Nephron progenitor cell (in vitro differentiated cells): ENCODE results near the gene ZNF248.

ENCODE experiments used
- DNase-seq: peaks from one replicate; pipeline ENCODE4 v3.0.0; 2021
- H3K27ac Mint-ChIP-seq: 2 replicates; pipeline ENCODE4 v1.8.0; 2021; ENCODE audit warnings: mild to moderate bottlenecking, moderate library complexity, mixed read lengths
- H3K27me3 Mint-ChIP-seq: 2 replicates; pipeline ENCODE4 v1.8.0; 2021; ENCODE audit warnings: mild to moderate bottlenecking, low read depth, mixed read lengths; ENCODE audit not compliant: poor library complexity
- H3K36me3 Mint-ChIP-seq: 2 replicates; pipeline ENCODE4 v1.8.0; 2021; ENCODE audit warnings: low read depth, mixed read lengths
- H3K4me1 Mint-ChIP-seq: 2 replicates; pipeline ENCODE4 v1.8.0; 2021; ENCODE audit warnings: mixed read lengths
- H3K4me3 Mint-ChIP-seq: 2 replicates; pipeline ENCODE4 v1.8.0; 2021; ENCODE audit warnings: mild to moderate bottlenecking, moderate library complexity, mixed read lengths
- H3K9me3 Mint-ChIP-seq: 2 replicates; pipeline ENCODE4 v1.8.0; 2021; ENCODE audit warnings: mild to moderate bottlenecking, moderate library complexity, mixed read lengths
- TF ChIP-seq, protein P1 (sequence below): fragments of 200-600 bp; sonication (generic); IDR thresholded peaks from 2 replicates; pipeline ENCODE4 v1.5.0; 2021; ENCODE audit warnings: antibody characterized with exemption

ZNF248 gene

DNA sequence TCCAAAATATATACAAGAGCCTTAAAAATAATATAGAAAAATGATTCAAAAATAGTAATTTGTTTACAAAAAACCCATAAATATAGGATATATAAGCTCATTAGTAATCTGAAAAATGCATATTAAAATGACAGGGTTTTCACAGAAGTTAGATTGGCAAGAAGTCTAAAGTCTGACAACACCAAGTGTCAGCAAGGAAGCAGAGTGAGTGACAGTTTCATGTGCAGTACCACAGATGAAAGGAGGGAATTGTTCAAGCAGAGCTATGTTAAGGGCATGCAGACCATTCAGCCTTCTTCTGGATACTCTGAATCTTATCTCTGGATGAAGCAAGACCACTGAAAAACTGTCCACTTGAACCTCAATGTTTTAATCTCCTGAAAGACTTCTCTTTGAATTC lies 55.9 kb downstream of the ZNF248 start:
- H3K4me3 Mint-ChIP-seq, result no peak overlapping the region
- TF ChIP-seq, protein P1, sequence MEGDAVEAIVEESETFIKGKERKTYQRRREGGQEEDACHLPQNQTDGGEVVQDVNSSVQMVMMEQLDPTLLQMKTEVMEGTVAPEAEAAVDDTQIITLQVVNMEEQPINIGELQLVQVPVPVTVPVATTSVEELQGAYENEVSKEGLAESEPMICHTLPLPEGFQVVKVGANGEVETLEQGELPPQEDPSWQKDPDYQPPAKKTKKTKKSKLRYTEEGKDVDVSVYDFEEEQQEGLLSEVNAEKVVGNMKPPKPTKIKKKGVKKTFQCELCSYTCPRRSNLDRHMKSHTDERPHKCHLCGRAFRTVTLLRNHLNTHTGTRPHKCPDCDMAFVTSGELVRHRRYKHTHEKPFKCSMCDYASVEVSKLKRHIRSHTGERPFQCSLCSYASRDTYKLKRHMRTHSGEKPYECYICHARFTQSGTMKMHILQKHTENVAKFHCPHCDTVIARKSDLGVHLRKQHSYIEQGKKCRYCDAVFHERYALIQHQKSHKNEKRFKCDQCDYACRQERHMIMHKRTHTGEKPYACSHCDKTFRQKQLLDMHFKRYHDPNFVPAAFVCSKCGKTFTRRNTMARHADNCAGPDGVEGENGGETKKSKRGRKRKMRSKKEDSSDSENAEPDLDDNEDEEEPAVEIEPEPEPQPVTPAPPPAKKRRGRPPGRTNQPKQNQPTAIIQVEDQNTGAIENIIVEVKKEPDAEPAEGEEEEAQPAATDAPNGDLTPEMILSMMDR, result no peak
- DNase-seq, result no peak
- H3K27me3 Mint-ChIP-seq, result no peaks in the 10 kb centered on the region
- H3K9me3 Mint-ChIP-seq, result peaks cover 76% of the 10 kb centered on the region
- H3K4me1 Mint-ChIP-seq, result no peaks in the 10 kb centered on the region
- no peak overlapping the region for H3K27ac Mint-ChIP-seq
- H3K36me3 Mint-ChIP-seq, result no peaks in the 10 kb centered on the region

DNA sequence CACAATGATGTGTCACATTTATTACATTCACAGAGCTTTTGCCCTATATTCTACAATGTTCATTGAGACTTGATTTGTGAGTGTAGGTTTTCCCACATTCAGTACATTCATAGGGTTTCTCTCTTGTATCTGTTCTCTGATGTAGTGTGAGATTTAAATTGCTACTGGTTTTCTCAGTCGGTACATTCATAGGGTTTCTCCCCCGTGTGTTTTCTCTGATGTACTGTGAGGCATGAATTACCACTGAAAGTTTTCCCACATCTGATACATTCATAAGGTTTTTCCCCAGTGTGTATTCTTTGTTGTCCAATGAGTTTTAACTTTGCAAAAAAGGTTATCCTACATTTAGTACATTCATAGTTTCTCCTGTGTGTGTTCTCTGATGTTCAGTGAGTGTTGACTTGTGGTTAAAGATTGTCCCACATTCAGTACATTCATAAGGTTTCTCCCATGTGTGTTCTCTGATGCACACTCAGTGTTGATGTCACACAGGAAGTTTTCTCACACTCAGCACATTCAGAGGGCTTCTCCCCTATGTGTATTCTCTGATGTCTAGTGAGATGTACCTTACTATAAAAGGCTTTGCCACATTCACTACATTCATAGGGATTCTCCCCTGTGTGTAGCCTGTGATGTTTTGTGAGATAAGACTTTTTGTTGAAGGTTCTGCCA lies 63.0 kb downstream of the ZNF248 start:
- Mint-ChIP-seq H3K4me1 (no peaks in the 10 kb centered on the region), H3K27ac (no peak overlapping the region), H3K36me3 (no peaks in the 10 kb centered on the region), H3K27me3 (no peaks in the 10 kb centered on the region), H3K9me3 (peaks cover 78% of the 10 kb centered on the region), H3K4me3 (no peak overlapping the region)
- no peak for DNase-seq
- TF ChIP-seq, protein P1, result no peak

DNA sequence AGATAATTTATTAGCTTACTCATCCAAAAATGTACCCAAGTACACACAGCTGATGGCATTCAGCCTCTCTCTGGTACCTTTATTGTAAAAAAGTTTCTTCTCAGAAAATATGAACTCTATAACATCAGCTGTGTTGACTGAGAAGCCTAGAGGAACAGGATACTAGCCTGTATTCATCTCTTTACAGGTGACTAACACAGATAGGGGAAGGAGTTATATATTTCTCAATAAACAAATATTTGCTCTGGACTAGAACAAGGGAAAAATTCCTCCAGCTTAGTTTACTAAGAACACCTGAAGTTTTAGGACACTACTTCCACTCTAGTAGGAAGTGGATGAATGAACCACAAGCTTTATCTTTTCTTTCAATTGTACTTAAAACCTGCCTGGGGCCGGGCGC lies 67.8 kb downstream of the ZNF248 start:
- Mint-ChIP-seq H3K27me3 (peaks cover 3% of the 10 kb centered on the region), H3K4me3 (no peak overlapping the region), H3K27ac (no peak overlapping the region), H3K4me1 (no peaks in the 10 kb centered on the region), H3K36me3 (no peaks in the 10 kb centered on the region), H3K9me3 (peaks cover 76% of the 10 kb centered on the region)
- TF ChIP-seq, protein P1, result no peak
- DNase-seq, result no peak

- Mint-ChIP-seq H3K4me1 (no peaks in the 10 kb centered on the region), H3K9me3 (peaks cover 82% of the 10 kb centered on the region), H3K4me3 (no peak overlapping the region), H3K36me3 (no peaks in the 10 kb centered on the region), H3K27me3 (peaks cover 3% of the 10 kb centered on the region), H3K27ac (no peak overlapping the region)
- TF ChIP-seq, protein P1, result no peak
- no peak for DNase-seq
Measured at GRCh38 chr10:37784678-37785077, 72.7 kb downstream of the ZNF248 start.

DNA sequence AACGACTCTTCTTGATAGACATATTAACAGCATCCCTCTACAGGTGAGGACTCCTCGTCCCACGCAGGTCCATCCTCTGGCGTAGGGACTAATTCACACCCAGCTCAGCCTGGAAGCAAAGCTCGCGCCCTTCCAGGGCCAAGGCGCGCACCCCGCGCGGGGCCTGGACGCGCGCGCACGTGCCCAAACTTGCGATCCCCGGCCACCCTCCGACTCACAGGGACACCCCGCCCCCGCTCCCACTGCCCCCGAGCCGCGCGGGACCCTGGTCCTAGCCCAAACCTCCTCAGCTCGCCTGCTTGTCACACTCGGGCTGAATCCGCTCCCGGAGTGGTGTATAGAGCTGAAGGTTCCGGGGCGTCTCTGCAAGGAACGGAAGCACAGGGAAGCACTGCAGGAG lies 76.9 kb downstream of the ZNF248 start:
- Mint-ChIP-seq H3K27ac (no peak overlapping the region), H3K9me3 (peaks cover 76% of the 10 kb centered on the region), H3K4me3 (no peak overlapping the region), H3K4me1 (no peaks in the 10 kb centered on the region), H3K27me3 (peaks cover 3% of the 10 kb centered on the region), H3K36me3 (no peaks in the 10 kb centered on the region)
- no peak for DNase-seq
- TF ChIP-seq, protein P1, result no peak

DNA sequence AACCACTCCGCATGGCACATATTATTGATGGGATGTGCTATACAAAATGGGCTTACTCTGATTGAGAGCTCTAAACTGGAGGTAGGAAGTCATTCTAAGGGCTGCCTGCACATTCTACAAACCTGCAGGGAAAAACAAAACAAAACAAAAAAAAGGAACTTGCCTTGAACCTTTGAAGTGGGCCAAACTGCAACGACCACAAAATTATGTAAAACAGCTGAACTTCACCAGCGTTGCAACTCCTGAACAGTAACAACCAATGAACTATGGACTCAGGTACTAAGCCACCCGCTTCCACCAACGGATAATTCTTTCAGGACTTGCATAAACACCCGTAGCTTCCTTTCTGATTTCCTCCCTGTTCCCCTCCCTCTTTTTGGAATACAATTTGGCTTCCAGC lies 80.4 kb downstream of the ZNF248 start:
- no peak overlapping the region for H3K4me3 Mint-ChIP-seq
- TF ChIP-seq, protein P1, result no peak
- peaks cover 74% of the 10 kb centered on the region for H3K9me3 Mint-ChIP-seq
- no peak for DNase-seq
- H3K4me1 Mint-ChIP-seq, result no peaks in the 10 kb centered on the region
- peaks cover 6% of the 10 kb centered on the region for H3K27me3 Mint-ChIP-seq
- H3K36me3 Mint-ChIP-seq, result no peaks in the 10 kb centered on the region
- H3K27ac Mint-ChIP-seq, result no peak overlapping the region
